RPMI7951 (cell line): Measurements from ENCODE around the gene HIP1R. TPM values are rescaled to one million over a fixed set of nuclear protein-coding genes. Genes with fewer than 3 reads are reported as not detected.
"Not testable (repeated sequence)": the region's sequence is repeated elsewhere in the genome, so short reads cannot be mapped to it uniquely, and the experiment has no call there.

Experiments
- DNase-seq: peaks from one replicate; pipeline ENCODE4 v3.0.0-alpha.2; 2012; ENCODE audit warnings: low read depth
- total RNA-seq: library from RNA; depleted of rRNA; stranded (reverse); fragments of >200 nt; shearing (Covaris generic); gene quantifications from 2 replicates; pipeline ENCODE4 v1.2.3, GENCODE V29; 2014

The HIP1R gene
- total RNA-seq, 1 experiment from 2014 or later: 4.2 TPM

GRCh38 chr12:122872815-122873361 lies 37.6 kb downstream of the HIP1R start:
- DNase-seq: no peak

GRCh38 chr12:122873540-122873939 lies 38.3 kb downstream of the HIP1R start:
- no peak for DNase-seq

GRCh38 chr12:122874081-122874480 lies 38.8 kb downstream of the HIP1R start:
- no peak for DNase-seq

- DNase-seq: peak; percentile 57
Observed at GRCh38 chr12:122875590-122876220, 40.4 kb downstream of the HIP1R start.

- DNase-seq: not testable (repeated sequence)
Observed at GRCh38 chr12:122876281-122876680, 41.0 kb downstream of the HIP1R start.

GRCh38 chr12:122876731-122877130 lies 41.5 kb downstream of the HIP1R start:
- DNase-seq: peak; percentile 71

- no peak for DNase-seq
Observed at GRCh38 chr12:122878780-122879612, 43.7 kb downstream of the HIP1R start.

GRCh38 chr12:122880155-122880667 lies 45.0 kb downstream of the HIP1R start:
- DNase-seq: no peak

- peak; percentile 46 for DNase-seq
Observed at GRCh38 chr12:122880668-122881067, 45.4 kb downstream of the HIP1R start.

- no peak for DNase-seq
Observed at GRCh38 chr12:122882908-122883558, 47.8 kb downstream of the HIP1R start.

- no peak for DNase-seq
Observed at GRCh38 chr12:122884091-122884826, 49.0 kb downstream of the HIP1R start.

- DNase-seq: no peak
Observed at GRCh38 chr12:122884860-122885259, 49.6 kb downstream of the HIP1R start.

- DNase-seq: no peak
Observed at GRCh38 chr12:122886161-122886560, 50.9 kb downstream of the HIP1R start.

- peak; percentile 81 for DNase-seq
Observed at GRCh38 chr12:122886851-122887818, 51.9 kb downstream of the HIP1R start.

- no peak for DNase-seq
Observed at GRCh38 chr12:122887819-122888212, 52.6 kb downstream of the HIP1R start.

- no peak for DNase-seq
Observed at GRCh38 chr12:122888232-122888752, 53.0 kb downstream of the HIP1R start.

- DNase-seq: no peak
Observed at GRCh38 chr12:122889761-122890520, 54.7 kb downstream of the HIP1R start.

- DNase-seq: peak; percentile 96
Observed at GRCh38 chr12:122891661-122892525, 56.6 kb downstream of the HIP1R start.
